DMS153 (cell line): ENCODE results near the gene FHL2.
A peak's percentile ranks its signal among the peaks of the same experiment; 100 is the strongest.
"Not testable (repeated sequence)": the region's sequence is repeated elsewhere in the genome, so short reads cannot be mapped to it uniquely, and the experiment has no call there.

Source experiments
- DNase-seq: peaks from one replicate; lab custom pipeline; 2025; lab: John Stamatoyannopoulos, UW

The FHL2 gene

DNA sequence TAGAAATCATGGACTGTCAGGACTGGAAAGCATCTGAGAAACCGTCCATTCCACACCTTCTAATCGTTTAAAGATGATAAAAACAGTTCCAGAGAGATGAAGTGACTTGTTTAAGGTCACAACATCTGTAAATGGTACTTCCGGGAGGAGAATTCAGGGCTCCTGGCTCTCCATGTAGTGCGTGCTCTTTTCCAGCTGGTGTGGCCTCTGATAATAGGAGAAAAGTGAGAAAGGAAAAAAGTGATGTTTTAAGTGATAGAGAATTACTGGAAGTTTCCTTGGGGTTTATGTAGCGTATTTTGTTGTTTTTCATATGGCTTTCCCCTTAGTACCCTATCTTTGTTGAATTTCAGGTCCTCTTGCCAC is 60.8 kb downstream of the FHL2 start:
- no peak for DNase-seq

DNA sequence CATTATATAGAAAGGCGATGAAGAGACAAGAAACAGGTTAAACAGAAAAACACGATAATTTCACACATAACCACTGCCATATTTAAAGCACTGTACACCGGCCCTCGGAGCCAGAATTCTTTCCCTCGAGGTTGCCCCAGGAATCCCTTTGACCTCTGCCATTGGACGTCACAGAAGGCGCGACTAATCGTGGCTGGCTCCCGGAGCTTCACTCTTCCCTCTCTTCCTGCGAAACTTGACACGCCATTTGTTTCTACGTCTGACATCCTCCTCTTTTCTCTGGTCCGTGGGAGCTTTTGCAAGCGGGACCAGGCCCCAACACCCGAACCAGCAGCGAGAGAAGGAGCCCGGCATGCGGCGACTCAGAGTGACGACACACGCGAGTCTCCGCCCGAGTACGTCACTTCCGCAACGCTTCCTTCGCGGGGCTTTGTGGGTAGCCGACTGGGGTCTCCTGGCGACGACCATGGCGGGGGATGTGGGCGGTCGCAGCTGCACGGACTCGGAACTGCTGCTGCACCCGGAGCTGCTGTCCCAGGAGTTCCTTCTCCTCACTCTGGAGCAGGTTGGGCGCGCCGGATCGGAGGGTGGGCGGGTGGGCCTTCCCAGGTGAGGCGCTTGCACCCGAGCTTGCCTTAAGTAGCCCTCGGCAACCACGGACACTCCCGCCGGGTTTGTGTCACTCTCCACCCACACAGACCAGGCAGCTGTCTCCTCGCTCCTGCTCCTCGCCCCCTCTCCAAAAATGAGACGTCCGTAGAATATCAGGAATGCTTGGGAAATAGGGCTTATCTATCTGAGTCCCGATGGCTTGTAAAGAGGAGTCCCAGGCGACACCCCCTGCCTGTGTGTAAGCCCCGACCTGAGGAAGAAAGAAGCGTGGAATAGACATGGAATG is 61.5 kb downstream of the FHL2 start, which contains the start of gene C2orf49:
Gene C2orf49 (plus strand): TSS at position 419 of the 898 bp plus-strand sequence. CDS start 48 bp downstream, at position 467.
- DNase-seq: peak; percentile 74

DNA sequence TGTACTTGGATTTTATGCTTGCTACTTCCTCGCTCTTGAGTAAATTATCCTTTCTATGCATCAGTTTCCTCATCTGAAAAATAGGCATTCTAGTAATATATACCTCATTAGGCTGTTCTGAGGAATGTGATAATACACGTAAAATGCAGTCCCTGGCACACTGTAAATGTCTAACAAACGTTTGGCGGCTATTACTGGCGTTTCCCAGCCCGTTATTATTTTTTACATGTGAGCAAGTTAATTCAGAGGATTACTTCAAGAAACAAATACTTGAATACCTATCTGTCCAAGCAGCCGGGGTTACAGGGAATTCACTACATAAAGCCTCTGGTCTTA is 62.1 kb downstream of the FHL2 start:
- DNase-seq: no peak

DNA sequence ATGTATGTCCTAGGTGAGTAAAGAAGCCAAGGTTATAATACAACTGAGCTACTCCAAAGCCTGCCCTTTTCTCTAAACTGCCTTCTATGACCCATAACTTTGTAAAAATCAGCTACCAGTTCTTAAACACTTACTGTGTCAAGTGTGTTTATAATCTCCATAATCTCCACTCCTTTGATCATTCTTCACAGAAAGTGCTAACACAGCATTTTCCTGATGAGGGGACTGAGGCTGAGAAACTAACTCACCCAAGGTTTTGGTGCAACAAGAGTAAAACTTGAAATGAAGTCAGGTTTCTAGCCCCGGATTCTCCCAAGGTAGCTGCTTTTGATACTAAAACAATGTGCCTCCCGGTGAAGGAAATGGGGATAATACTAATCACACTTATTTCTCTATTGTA is 63.4 kb downstream of the FHL2 start:
- no peak for DNase-seq

DNA sequence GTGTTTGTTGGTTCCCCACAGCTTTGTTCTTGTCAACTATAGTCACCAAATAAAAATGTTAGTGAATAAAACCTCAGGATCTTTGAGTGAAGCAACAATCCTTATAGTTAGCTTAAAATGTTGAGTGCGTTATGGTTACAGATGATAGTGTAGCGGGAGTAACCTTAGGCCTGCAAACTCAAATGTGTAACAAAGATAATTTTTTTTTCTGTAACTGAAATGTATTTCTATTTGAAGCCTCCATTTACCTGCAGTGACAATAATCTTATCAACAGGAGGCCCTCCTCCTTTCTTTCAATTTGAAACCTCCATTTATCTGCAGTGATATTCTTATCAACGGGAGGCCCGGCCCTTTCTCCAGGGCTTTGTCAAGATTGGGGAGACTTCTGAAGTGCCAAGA is 64.6 kb downstream of the FHL2 start:
- DNase-seq: no peak

DNA sequence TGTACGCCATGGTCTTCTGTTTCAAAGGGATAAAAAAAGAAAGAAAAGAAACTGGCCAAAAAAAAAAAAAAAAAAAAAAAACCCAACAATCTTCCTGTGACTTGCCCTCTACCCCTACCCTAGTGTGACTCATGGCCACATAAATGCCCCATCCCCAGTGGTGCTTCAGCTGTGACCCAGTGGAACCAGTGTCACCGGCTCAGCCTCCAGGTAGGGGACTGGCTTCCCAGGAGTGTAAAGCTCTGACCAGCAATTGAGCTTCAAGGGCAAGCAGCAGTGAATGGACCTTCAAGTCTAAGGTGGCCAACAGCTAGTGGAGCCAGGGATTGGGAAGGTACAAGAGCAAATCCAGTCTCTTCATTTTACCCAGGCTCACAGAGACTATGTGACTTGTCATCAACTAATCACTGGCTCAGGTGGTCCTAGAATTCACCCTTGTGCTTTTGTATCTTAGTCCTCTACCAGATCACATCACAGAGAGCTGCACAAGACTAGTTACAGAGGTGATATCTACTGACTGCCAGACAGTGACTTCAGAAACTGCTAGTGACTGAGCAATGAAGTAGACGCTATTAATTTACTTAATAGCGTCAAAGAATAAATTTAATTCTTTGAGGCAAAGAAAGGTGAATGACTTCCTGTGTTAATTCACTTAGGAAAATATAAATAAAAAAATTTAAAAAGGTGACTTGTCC is 68.0 kb downstream of the FHL2 start:
- no peak for DNase-seq

DNA sequence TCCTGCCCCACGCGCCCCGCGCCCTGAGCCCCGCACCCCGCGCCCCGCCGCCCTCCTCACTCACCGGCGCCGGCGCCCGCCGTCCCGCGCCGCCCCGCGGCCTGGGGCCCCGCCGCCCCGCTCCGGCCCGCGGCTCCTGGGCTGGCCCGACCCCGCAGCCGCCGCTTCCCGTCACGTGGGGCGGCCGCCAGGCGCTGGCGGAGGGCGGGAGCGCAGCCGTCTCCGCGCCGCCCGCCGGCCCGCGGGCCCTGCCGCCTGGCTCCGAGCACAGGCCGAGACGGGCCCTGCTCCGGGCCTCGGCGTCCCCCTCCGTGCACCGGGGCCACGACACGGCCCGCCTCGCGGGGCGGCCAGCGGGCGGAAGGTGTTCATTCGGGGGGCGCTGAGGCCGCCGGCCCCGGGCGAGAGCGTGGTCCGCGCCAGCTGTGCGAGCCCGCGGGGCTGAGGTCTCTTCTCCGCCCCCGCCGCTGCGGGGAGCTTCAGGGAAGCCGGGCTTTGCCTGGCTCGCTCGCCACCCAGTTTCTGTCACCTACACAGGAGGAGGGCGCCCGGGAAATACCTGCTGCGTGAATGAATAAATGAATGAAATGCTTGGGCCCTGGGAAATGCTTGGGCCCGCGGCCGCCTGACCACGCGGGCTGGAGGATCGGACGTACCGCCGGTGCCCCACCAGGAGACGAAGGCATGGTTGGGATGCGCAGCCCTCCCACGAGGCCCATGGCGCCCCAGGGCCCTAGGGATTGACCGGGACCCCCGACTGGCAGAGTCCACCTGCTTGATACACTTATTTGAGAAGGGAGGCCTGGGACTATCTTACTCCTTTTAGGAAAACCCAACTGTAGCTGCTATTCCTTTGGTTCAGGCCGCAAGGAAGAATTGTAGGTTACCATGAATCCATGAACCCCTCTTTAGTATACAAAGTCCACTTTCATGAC is 69.0 kb downstream of the FHL2 start, which contains the start of gene TGFBRAP1:
Gene TGFBRAP1 (minus strand): TSS at position 175 of the 935 bp plus-strand sequence. CDS start 21,434 bp downstream, outside the sequence.
- DNase-seq: no peak

DNA sequence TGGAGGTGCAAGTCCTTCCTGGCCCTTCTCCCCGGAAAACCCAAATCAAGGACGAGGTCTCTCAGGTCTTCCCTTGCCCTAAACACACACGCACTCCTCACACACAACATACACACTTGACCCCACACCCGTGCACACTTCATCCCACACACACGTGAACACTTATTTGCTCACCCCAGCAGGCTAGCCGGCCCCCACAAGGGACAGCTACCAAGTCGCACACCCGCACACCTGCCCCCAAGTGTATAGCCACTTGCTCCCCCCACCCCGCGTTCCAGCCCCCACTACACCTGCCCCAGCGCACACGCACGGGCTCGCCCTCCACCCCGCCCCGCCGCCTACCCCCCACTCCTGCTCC is 69.7 kb downstream of the FHL2 start:
- DNase-seq: no peak

DNA sequence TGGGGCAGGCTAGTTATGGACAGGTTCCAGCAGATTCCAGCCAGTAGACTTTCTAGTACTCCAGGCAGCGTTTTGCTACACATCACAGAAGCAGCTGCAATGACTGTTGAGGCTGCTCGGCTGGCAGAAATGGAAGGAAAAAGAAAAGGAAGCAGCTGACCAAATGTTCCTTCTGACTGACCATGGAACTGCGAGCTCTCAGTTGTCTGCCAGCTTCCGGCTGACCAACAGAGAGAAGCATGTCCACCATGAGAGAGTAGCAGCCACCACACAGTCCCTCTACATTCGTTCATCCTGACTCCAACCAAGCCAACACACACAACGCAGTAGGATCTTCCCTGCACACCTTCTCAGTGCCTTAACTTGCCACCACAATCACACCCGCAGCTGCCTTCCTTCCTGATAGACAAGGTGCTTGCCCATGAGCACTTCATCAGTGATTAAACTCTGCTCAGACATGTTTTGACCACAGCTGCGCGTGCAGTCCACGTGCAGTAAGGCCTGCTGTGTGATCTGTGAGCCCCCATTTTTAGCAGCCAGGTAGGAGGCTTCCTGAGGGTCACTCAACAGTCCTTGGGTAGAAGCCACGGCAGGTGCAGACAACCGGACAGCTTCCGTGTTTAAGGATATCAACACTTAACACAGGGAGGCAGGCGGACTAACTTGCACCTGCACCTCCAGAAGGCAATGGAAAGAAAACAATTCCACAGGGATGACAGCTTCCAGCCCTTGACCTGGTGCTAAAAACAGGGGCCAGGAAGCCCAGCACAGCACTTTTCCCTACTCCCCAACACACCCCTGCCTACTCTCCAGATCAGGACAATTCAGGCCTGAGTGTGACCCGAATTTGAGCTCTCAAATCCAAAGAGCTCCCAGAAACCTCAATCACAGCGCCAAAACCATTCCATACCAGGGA is 70.3 kb downstream of the FHL2 start:
- peak; percentile 44 for DNase-seq

DNA sequence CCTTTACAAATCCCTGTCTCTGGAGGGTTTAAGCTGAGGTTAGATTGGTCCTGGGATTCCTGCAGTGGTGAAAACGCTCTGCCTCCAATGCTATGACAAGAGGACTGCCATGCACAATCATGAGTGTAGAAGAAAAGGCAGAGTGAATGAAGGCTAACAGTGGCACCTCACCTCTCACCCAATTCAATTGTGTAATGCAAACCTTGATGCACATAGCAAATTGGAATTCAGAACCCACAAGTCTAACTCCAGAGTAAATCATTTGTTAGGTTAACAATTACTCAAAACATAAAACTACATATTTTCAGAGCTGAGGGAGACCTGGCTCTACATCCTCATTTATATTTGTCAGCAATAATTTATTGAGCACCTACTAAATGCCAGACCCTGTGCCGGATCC is 71.2 kb downstream of the FHL2 start:
- DNase-seq: no peak

DNA sequence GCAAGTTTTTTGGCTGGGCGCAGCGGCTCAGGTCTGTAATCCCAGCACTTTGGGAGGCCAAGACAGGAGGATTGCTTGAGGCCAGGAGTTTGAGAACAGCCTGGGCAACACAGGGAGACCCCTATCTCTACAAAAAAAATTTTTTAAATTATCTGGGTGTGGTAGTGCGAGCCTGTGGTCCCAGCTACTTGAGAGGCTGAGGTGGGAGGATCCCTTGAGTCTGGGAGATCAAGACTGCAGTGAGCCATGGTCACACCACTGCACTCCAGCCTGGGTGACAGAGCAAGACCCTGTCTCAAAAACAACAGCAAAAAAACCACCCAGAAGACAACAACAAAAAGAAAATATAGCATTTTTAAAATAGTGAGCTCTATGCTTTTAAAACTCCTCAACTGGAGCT is 71.6 kb downstream of the FHL2 start:
- DNase-seq: not testable (repeated sequence)

DNA sequence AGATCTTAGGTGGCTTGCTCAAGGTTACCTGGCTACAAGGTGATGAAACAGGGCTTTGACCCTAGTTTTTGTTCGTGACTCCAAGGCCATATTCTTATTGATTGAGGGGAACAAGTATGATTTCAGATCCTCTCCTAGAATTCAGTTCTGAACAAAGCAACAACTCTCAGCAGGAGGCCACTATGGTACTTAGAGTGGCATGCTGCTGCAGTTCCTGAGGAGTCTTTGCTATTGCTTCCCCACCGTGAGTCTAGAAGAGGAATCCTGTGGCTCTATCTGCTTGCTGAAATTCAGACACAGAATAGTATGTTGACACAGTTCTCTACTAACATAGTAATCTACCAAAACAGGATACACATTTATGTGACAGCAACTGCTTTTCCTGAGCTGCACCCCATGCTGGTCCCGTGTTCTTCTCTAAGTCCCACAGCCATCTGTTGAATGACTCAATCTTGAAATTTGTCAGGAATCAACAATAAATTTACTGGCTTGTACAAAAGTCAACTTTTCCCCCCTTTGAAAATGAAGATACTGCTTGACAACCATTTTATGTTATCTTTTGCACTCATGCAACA is 73.4 kb downstream of the FHL2 start:
- DNase-seq: no peak

DNA sequence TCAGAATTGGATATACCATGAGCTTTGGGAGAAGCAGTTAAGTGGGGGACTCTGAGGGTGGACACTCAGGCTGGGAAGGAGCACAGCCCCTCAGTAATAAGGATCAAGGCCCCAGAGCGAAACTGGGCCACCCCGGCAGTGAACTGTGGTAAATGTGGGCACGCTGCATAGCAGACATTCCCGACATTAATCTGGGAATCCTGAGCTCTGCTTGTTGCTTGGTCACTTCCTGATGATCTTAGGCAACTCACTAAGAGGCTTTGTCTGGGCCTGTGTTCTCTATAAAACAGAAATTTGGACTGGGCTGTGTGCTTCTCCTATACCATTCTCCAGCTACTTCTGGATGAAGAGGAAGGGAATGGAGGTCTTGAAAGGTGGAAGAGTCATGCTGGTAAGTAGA is 74.1 kb downstream of the FHL2 start:
- DNase-seq: no peak

DNA sequence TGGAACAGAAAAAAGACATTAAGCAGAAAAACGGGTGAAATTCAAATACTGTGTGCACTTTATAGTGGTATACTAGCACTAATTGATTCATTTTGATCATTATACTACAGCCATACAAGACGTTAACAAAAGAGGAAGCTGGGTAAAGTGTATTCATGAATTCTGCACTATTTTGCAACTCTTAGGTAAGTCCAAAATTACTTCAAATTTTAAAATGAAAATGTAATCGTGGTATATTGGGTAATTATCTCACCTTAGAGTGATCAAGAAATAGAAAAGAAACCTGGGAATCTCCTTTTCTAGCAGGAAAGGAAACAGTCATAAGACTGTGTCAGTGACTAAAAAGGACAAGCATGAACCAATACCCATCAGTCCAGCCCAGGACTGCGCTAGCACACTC is 74.8 kb downstream of the FHL2 start:
- DNase-seq: no peak

DNA sequence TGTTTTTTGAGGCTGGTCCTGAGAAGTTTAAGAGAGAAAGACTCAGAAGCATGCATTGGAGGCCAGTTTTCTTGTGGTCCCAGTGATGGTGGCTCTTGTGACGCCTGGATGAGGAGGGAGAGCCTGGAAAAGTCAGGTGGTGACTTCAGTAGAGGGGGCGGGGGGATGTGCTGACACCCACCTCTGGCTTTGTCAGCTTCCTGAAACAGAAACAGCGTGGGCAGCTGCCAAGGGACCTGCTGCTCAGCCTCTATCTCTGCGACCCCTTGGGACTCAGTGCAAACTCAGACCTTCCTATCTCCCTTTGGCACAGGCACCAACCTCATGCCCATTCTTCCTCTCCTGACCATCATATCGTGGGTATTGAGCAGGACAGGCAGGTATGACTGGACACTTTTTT is 75.7 kb downstream of the FHL2 start:
- no peak for DNase-seq

DNA sequence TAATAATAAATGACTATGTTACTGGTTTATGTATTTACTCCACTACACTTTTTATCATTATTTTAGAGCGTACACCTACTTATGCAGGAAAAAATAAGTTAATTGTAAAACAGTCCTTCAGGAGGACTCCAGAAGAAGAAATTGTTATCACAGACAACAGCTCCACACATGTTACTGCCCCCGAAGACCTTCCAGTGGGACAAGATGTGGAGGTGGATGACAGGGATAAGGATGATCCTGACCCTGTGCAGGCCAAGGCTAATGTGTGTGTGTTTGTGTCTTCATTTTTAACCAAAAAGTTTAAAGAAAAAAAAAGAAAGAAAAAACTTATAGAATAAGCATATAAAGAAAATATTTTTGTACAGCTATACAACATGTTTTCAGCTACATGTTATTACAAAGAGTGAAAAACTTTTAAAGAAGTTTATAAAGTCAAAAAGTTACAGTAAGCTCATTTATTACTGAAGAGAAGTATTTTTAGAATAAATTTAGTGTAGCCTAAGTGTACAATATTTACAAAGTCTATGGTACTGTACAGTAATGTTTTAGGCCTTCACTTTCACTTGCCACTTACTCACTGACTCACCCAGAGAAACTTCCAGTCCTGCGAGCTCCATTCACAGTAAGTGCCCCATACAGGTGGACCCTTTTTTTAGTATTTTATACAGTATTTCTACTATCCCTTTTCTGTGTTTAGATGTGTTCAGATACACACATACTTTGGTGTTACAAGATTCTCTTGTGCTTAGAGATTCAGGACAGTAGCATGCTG is 76.8 kb downstream of the FHL2 start:
- no peak for DNase-seq

DNA sequence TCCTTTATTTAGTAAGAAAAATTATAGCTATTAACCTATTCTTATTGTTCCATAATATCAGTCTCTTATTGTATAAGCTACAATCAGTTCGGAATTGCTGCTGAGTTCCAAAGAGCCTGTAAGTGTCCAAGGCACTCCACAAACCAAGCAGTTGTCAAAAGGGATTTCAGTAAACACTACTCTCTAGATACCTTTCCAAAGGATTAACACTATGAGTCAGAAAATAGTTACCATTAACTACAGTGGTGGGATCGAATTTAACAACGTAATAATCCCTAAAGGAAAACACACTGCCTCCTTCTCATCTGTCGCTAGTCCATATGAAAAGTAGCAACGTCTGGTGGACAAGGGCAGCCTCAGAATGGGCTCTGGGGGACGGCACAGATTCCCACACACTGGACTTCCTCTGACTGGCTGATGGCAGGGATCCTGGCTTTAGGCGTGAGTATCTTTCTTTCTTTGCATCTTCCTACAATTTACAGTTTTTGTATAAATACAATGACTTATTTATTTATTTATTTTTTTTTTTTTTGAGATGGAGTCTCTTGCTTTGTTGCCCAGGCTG is 78.1 kb downstream of the FHL2 start:
- no peak for DNase-seq

DNA sequence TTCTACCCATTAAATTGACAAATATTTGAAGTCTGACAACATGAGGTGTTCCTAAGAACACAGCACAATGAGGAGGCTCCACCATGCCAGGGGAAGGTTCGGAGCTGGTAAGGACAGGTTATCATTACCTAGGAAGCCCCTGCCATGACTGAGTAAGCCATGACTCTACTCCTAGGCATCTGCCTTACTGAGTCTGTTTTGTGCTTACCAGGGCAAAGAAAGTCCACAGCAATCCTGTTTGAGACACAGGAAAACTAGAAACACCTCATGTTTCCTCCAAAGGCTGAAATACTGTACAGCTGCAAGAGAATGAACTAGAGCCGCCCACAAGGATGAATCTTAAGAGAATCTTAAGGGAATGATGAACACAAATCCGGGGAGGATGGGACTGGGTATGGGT is 80.9 kb downstream of the FHL2 start:
- no peak for DNase-seq

DNA sequence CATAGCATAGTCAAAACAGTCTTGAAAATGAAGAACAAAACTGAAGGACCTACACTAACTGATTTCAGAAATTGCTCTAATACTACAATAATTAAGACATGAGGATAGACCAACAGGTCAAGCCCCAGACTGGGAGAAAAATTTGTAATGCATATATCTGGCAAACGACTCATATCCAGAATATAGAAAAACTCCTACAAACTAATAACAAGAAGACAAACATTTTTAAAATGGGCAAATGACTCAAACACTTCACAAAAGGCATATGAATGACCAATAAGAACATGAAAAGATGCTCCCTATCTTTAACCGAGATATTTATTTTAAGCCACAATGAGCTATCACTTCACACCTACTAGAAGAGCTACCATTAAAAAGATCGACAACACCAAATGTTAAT is 83.5 kb downstream of the FHL2 start:
- DNase-seq: no peak

DNA sequence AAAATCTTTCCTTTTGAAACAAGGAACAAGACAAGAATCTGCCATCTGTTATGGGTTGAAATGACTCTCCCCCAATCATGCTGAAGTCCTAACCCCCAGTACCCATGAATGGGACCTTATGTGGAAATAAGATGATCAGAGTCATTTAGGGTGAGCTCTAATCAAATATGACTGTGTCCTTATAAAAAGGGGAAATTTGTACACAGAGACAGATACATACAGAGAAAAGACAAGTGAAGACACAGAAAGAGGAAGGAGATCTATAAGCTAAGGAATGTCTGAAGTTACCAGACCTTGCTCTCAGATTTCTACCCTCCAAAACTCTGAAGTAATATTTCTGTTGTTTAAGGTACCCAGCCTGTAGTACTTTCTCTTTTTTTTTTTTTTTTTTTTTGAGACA is 85.0 kb downstream of the FHL2 start:
- no peak for DNase-seq
